B cell (primary cell): ENCODE results near the gene ACP6. TPM values are rescaled to one million over a fixed set of nuclear protein-coding genes. Genes with fewer than 3 reads are reported as not detected.
"Not testable (repeated sequence)": the region's sequence is repeated elsewhere in the genome, so short reads cannot be mapped to it uniquely, and the experiment has no call there.

Experiments used
- ATAC-seq: fragments of 200-7000 bp; cut with Tn5 transposase; one replicate; pipeline ENCODE4 v1.10.0; 2021; ENCODE audit warnings: low read depth, mild to moderate bottlenecking, moderate number of reproducible peaks, moderate library complexity
- CTCF ChIA-PET: fragments of 350-600 bp; sonication (Branson Sonifier 250); formaldehyde crosslinking; loops from one replicate; lab custom pipeline; 2021; ENCODE audit warnings: antibody characterized with exemption, inconsistent platforms; lab: Charles Lee
- POLR2A ChIA-PET: fragments of 350-600 bp; sonication (Branson Sonifier 250); formaldehyde crosslinking; loops from one replicate; lab custom pipeline; 2021; ENCODE audit warnings: antibody characterized with exemption; lab: Charles Lee
- DNase-seq: peaks from one replicate; pipeline ENCODE4 v3.0.0; 2013
- H2AFZ ChIP-seq: 2 replicates; pipeline ENCODE4 v1.6.1; 2012; ENCODE audit warnings: mild to moderate bottlenecking, low read depth, low read length; ENCODE audit not compliant: insufficient read depth, poor library complexity, severe bottlenecking
- H3K27ac ChIP-seq, 2 donors: 1 replicate in 1 of 2; 2 replicates in 1 of 2; pipeline ENCODE4 v1.5.1; 2012 to 2013; ENCODE audit warnings: low read length in 2 of 2, mild to moderate bottlenecking in 2 of 2, moderate library complexity in 1 of 2
- H3K27me3 ChIP-seq, 4 experiments: fragments of 200-600 bp in 1 of 4; sonication (generic) in 1 of 4; replicated peaks in 1 of 4; 1 replicate in 2 of 4; 2 replicates in 2 of 4; pipeline versions ENCODE4 v1.6.1 to v1.7.0; 2013 to 2016; ENCODE audit warnings: low read length in 3 of 4, mild to moderate bottlenecking in 2 of 4, mixed read lengths in 1 of 4, moderate library complexity in 1 of 4; ENCODE audit not compliant: insufficient read depth in 4 of 4, control insufficient read depth in 3 of 4; ENCODE audit errors: control extremely low read depth in 1 of 4
- H3K36me3 ChIP-seq, 2 experiments: replicated peaks in 1 of 2; 1 replicate in 1 of 2; 2 replicates in 1 of 2; pipeline versions ENCODE4 v1.6.1 to v1.7.1; 2013; ENCODE audit warnings: low read length in 1 of 2; ENCODE audit not compliant: insufficient read depth in 2 of 2, control insufficient read depth in 1 of 2; ENCODE audit errors: control extremely low read depth in 1 of 2, extremely low read depth in 1 of 2
- H3K4me1 ChIP-seq, 2 donors: fragments of 200-600 bp in 1 of 2; sonication (generic) in 1 of 2; 1 replicate in 1 of 2; 2 replicates in 1 of 2; pipeline versions ENCODE4 v1.5.1 to v1.6.1; 2013 to 2017; ENCODE audit warnings: low read length in 2 of 2; ENCODE audit not compliant: control insufficient read depth in 2 of 2, insufficient read depth in 2 of 2
- H3K4me2 ChIP-seq: replicated peaks from 2 replicates; pipeline ENCODE3; 2012; ENCODE audit warnings: mild to moderate bottlenecking, low read depth, low read length; ENCODE audit not compliant: poor library complexity, severe bottlenecking
- H3K4me3 ChIP-seq, 5 experiments: fragments of 200-600 bp in 1 of 5; sonication (generic) in 1 of 5; 1 replicate in 3 of 5; 2 replicates in 2 of 5; pipeline versions ENCODE4 v1.5.1 to v1.7.0; 2011 to 2016; ENCODE audit warnings: low read length in 4 of 5, mild to moderate bottlenecking in 4 of 5, low read depth in 2 of 5, control low read depth in 1 of 5, moderate library complexity in 1 of 5; ENCODE audit not compliant: insufficient read depth in 1 of 5; ENCODE audit errors: control extremely low read depth in 1 of 5, extremely low read depth in 1 of 5
- H3K79me2 ChIP-seq: fragments of 200-600 bp; sonication (generic); one replicate; pipeline ENCODE4 v1.6.0; 2016; ENCODE audit warnings: low read length; ENCODE audit not compliant: control insufficient read depth, insufficient read depth
- H3K9ac ChIP-seq: fragments of 200-600 bp; sonication (generic); 2 replicates; pipeline ENCODE4 v1.6.1; 2017; ENCODE audit warnings: mild to moderate bottlenecking, low read length, moderate library complexity
- H3K9me3 ChIP-seq, 3 donors: one replicate each; pipeline versions ENCODE4 v1.6.1 to v1.7.1; 2013; ENCODE audit warnings: low read length in 2 of 3; ENCODE audit not compliant: control insufficient read depth in 2 of 3, insufficient read depth in 1 of 3; ENCODE audit errors: control extremely low read depth in 1 of 3
- H4K20me1 ChIP-seq: 2 replicates; pipeline ENCODE4 v1.6.0; 2012; ENCODE audit warnings: mild to moderate bottlenecking, low read length; ENCODE audit not compliant: insufficient read depth, control insufficient read depth, poor library complexity, severe bottlenecking
- H3K27ac Mint-ChIP-seq: one replicate; pipeline ENCODE4 v1.8.0; 2021; ENCODE audit warnings: mixed read lengths
- H3K27me3 Mint-ChIP-seq: one replicate; pipeline ENCODE4 v1.8.0; 2021; ENCODE audit warnings: mixed read lengths
- H3K4me1 Mint-ChIP-seq: one replicate; pipeline ENCODE4 v1.8.0; 2021; ENCODE audit warnings: mixed read lengths
- H3K4me3 Mint-ChIP-seq: one replicate; pipeline ENCODE4 v1.8.0; 2021; ENCODE audit warnings: mixed read lengths
- H3K9me3 Mint-ChIP-seq: one replicate; pipeline ENCODE4 v1.8.0; 2022; ENCODE audit warnings: mixed read lengths; ENCODE audit not compliant: insufficient read depth
- CTCF ChIP-seq: fragments of 200-600 bp; IDR thresholded peaks from one replicate; pipeline ENCODE4 v1.8.0; 2022; ENCODE audit warnings: antibody characterized with exemption, mild to moderate bottlenecking
- EZH2 ChIP-seq: IDR thresholded peaks from 2 replicates; pipeline ENCODE4 v1.6.1; 2012; ENCODE audit warnings: borderline replicate concordance, low read depth, mild to moderate bottlenecking, moderate library complexity, low read length; ENCODE audit not compliant: insufficient read depth, poor library complexity, severe bottlenecking
- WGBS: methylation state at CpG from one replicate; pipeline ENCODE4 v1.1.5; 2013; ENCODE audit warnings: missing lambda C conversion rate; ENCODE audit not compliant: insufficient coverage; 5-methylcytosine and 5-hydroxymethylcytosine counted together
- intact Hi-C: fragments of 100-400 bp; cut with micrococcal nuclease; formaldehyde crosslinking; loops from one replicate; pipeline ENCODE4 v1.10.0; 2022
- polyA plus RNA-seq: library from polyadenylated mRNA; depleted of rRNA; stranded (reverse); fragments of >200 nt; gene quantifications from 2 replicates; pipeline ENCODE4 v1.2.3, GENCODE V29; 2012
- total RNA-seq, 2 donors: library from RNA; stranded (reverse); fragments of 120-200 nt in 1 of 2; gene quantifications; 1 replicate in 1 of 2; 2 replicates in 1 of 2; pipeline versions ENCODE4 v1.2.3 to v1.2.4, GENCODE V29; 2013 to 2022

Gene ACP6
- total and polyA plus RNA-seq, 2 donors (not counting 1 experiment from before 2014, with no cell fraction given) = 5.0 to 15.7 TPM

- H3K4me2 ChIP-seq = no peak overlapping the region
- Mint-ChIP-seq H3K4me1 (no peaks in the 10 kb centered on the region), H3K27me3 (peaks cover 43% of the 10 kb centered on the region), H3K27ac (no peak overlapping the region), H3K9me3 (no peaks in the 10 kb centered on the region), H3K4me3 (no peak overlapping the region)
- no peaks in the 10 kb centered on the region for H3K36me3 ChIP-seq
- WGBS = 63% methylated on average over 3 of the region's 3 CpGs
- no peaks in the 10 kb centered on the region for H4K20me1 ChIP-seq
- no peaks in the 10 kb centered on the region for H3K79me2 ChIP-seq
- H3K27ac ChIP-seq = no peak overlapping the region
- POLR2A ChIA-PET = no interaction called here
- no peak overlapping the region for H3K9ac ChIP-seq
- peaks cover 0 to 5% (median 3%) of the 10 kb centered on the region in 4 experiments for H3K27me3 ChIP-seq
- no peak overlapping the region for H3K4me3 ChIP-seq
- no peak for ATAC-seq
- H3K4me1 ChIP-seq = peaks cover 0 to 3% of the 10 kb centered on the region in 2 donors
- intact Hi-C loops = loop anchor here (1.0 kb wide), 1 partner anchor 204 kb away; no protein-coding TSS in a partner anchor
- no peaks in the 10 kb centered on the region for H3K9me3 ChIP-seq
- H2AFZ ChIP-seq = no peak overlapping the region
- no peak for DNase-seq
- TF ChIP-seq EZH2 = no peak
- no peak for TF ChIP-seq CTCF
- CTCF ChIA-PET = no interaction called here
Measured at GRCh38 chr1:147699686-147700041, 29.3 kb upstream of the ACP6 start.

GRCh38 chr1:147683163-147683763, 12.9 kb upstream of the ACP6 start:
- intact Hi-C loops = no loop called here
- Mint-ChIP-seq H3K27me3 (peaks cover 18% of the 10 kb centered on the region), H3K27ac (no peak overlapping the region), H3K9me3 (peaks cover 7% of the 10 kb centered on the region), H3K4me1 (no peaks in the 10 kb centered on the region), H3K4me3 (no peak overlapping the region)
- DNase-seq (no peak), ATAC-seq (no peak)
- H3K4me1 ChIP-seq = no peaks in the 10 kb centered on the region
- no peak overlapping the region for H2AFZ ChIP-seq
- H3K4me3 ChIP-seq = no peak overlapping the region
- H3K27ac ChIP-seq = no peak overlapping the region
- CTCF ChIA-PET = no interaction called here
- H4K20me1 ChIP-seq = no peaks in the 10 kb centered on the region
- no peak overlapping the region for H3K4me2 ChIP-seq
- peaks cover 0 to 29% (median 21%) of the 10 kb centered on the region in 3 donors for H3K9me3 ChIP-seq
- no peaks in the 10 kb centered on the region for H3K36me3 ChIP-seq
- H3K9ac ChIP-seq = no peak overlapping the region
- POLR2A ChIA-PET = no interaction called here
- TF ChIP-seq EZH2 (no peak), CTCF (no peak)
- H3K27me3 ChIP-seq = peaks cover 0 to 13% (median 2%) of the 10 kb centered on the region in 4 experiments
- no peaks in the 10 kb centered on the region for H3K79me2 ChIP-seq

- H3K9me3 Mint-ChIP-seq = not testable (repeated sequence)
- 98% methylated on average over 30 of the region's 38 CpGs for WGBS
Measured at GRCh38 chr1:147680608-147681235, 10.4 kb upstream of the ACP6 start.

More at GRCh38 chr1:147680608-147681235, 10.4 kb upstream of the ACP6 start:
- H3K4me3 ChIP-seq, DNase-seq, H3K36me3 ChIP-seq, ATAC-seq, H3K4me1 Mint-ChIP-seq, H3K79me2 ChIP-seq, H3K4me2 ChIP-seq, H3K9ac ChIP-seq, intact Hi-C loops, CTCF ChIA-PET, H2AFZ ChIP-seq, H3K27ac Mint-ChIP-seq, H3K4me3 Mint-ChIP-seq, H3K4me1 ChIP-seq, H4K20me1 ChIP-seq, H3K27ac ChIP-seq, POLR2A ChIA-PET: not testable (repeated sequence)
- H3K27me3 Mint-ChIP-seq = peaks cover 12% of the 10 kb centered on the region
- Histone ChIP-seq H3K27me3 (peaks cover 0 to 11% (median 2%) of the 10 kb centered on the region in 4 experiments), H3K9me3 (peaks cover 4 to 32% (median 21%) of the 10 kb centered on the region in 3 donors)
